GM21360 (cell line): ENCODE data around the gene TCAIM.

Experiments
- ATAC-seq: cut with Tn5 transposase; IDR thresholded peaks from one replicate; pipeline ENCODE4 v1.9.1; 2021; ENCODE audit warnings: mild to moderate bottlenecking, moderate library complexity; ENCODE audit not compliant: unreplicated experiment

The TCAIM gene

GRCh38 chr3:44442596-44443309 is 104.2 kb downstream of the TCAIM start:
- ATAC-seq: no peak

DNA sequence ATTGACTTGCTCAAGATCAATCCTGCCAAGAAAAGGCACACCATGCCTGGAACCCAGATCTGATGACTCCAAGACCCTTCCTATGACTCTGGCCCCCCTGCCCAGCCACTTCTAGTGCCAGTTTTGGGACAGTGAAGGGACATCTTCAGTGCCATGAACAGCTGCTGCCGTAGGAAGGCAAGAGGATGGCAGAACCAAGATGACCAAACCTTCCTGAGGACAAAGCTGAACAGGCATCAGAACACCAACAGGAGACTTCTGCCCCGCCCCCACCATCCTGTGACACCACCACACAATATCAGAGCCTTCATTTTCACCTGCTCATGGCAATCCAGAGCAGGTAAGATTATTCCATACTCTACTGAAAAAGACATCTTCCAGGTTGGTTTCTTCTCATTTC is 105.9 kb downstream of the TCAIM start:
- ATAC-seq: no peak

- ATAC-seq: no peak
These were observed 106.5 kb downstream of the TCAIM start for GRCh38 chr3:44444896-44445691.

DNA sequence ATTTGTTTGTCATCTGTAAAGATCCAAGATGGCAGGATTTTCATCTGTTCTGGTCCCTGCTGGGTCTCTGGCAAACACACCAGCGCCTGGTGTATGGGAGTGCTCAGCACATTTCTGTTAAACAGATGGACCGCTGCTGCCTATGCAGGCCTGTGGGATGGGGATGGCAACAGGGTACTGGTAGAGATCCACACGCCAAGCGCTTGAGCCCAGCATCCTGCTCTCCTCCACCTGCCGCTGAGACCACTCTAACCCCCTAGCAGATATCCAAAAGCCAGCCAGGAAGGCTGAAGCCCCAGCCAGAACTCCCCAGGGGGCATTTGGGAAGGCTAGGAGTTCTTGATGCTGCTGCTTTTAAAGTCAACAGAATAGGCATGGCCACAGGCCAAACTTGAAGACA is 107.2 kb downstream of the TCAIM start:
- ATAC-seq: no peak

GRCh38 chr3:44446929-44447328 is 108.4 kb downstream of the TCAIM start:
- ATAC-seq: no peak

DNA sequence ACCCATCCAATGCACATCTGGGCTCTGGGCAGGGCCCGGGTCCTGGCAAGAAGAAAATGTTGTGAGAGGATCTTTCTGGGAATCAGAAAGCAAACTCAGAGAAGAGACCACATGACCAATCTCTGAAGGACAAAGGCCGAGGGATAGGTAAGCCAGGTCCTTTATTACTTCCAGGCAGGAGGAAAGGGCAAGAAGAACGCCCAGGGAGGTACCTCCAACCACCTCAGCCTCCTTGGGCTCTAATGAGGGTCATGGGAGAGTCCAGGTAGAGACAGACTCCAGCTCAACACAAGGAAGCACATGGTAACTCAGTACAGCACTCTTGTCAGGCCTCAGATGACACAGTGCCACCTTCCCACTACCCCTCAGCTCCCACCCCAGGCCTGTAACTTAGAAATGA is 112.9 kb downstream of the TCAIM start:
- ATAC-seq: no peak

GRCh38 chr3:44454258-44454657 is 115.7 kb downstream of the TCAIM start:
- no peak for ATAC-seq

- ATAC-seq: no peak
These were observed 116.8 kb downstream of the TCAIM start for GRCh38 chr3:44455318-44455717.
